ENCODE measurements around the gene SLC6A5. TPM values are rescaled to one million over a fixed set of nuclear protein-coding genes. Genes with fewer than 3 reads are reported as not detected.

SLC6A5 gene
- total RNA-seq, 6 experiments from 2014 or later: not detected

GRCh38 chr11:20610825-20611224 lies 11.4 kb downstream of the SLC6A5 start:
- Mint-ChIP-seq H3K9me3 (no peaks in the 10 kb centered on the region), H3K36me3 (ENCODE audit: low read depth) (no peaks in the 10 kb centered on the region), H3K27ac (no peak overlapping the region), H3K4me3 (no peak overlapping the region), H3K27me3 (ENCODE audit: insufficient read depth) (peaks cover 15% of the 10 kb centered on the region; the same call in 1 of the 2 replicates), H3K4me1 (ENCODE audit: low read depth) (peaks cover 12% of the 10 kb centered on the region)
- TF ChIP-seq, protein P1, sequence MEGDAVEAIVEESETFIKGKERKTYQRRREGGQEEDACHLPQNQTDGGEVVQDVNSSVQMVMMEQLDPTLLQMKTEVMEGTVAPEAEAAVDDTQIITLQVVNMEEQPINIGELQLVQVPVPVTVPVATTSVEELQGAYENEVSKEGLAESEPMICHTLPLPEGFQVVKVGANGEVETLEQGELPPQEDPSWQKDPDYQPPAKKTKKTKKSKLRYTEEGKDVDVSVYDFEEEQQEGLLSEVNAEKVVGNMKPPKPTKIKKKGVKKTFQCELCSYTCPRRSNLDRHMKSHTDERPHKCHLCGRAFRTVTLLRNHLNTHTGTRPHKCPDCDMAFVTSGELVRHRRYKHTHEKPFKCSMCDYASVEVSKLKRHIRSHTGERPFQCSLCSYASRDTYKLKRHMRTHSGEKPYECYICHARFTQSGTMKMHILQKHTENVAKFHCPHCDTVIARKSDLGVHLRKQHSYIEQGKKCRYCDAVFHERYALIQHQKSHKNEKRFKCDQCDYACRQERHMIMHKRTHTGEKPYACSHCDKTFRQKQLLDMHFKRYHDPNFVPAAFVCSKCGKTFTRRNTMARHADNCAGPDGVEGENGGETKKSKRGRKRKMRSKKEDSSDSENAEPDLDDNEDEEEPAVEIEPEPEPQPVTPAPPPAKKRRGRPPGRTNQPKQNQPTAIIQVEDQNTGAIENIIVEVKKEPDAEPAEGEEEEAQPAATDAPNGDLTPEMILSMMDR (IDR thresholded peaks at IDR 0.05): no peak
- DNase-seq: no peak

GRCh38 chr11:20611445-20611844 lies 12.0 kb downstream of the SLC6A5 start:
- Mint-ChIP-seq H3K36me3 (ENCODE audit: low read depth) (no peaks in the 10 kb centered on the region), H3K4me1 (ENCODE audit: low read depth) (peaks cover 12% of the 10 kb centered on the region), H3K4me3 (no peak overlapping the region), H3K27ac (no peak overlapping the region), H3K9me3 (no peaks in the 10 kb centered on the region), H3K27me3 (ENCODE audit: insufficient read depth) (peaks cover 10% of the 10 kb centered on the region; the same call in 1 of the 2 replicates)
- no peak for DNase-seq
- TF ChIP-seq, protein P1 (IDR thresholded peaks at IDR 0.05): no peak

DNA sequence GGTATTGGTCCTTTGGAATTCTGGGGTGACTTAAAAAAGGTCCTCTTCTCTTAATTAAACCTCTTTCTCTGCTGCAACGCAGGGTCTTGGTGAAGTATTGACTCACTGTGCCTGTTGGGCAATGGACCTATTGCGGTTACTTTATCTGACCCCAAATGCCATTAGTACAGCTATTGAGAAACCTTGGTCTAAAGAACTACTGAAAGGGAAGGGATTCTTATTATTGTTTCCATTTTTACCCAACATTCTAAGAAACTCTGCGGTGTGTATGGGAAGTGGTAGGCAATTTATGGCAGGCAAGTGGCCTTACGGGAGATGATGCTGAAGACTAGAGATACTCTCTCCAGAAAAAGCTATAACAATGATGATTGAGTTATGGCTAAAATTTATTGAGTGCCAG lies 12.5 kb downstream of the SLC6A5 start:
- TF ChIP-seq, protein P1 (IDR thresholded peaks at IDR 0.05): no peak
- no peak for DNase-seq
- no peak overlapping the region for H3K27ac Mint-ChIP-seq
- no peak overlapping the region for H3K4me3 Mint-ChIP-seq
- no peaks in the 10 kb centered on the region for H3K9me3 Mint-ChIP-seq
- peaks cover 12% of the 10 kb centered on the region for H3K4me1 Mint-ChIP-seq (ENCODE audit: low read depth)
- no peaks in the 10 kb centered on the region for H3K36me3 Mint-ChIP-seq (ENCODE audit: low read depth)
- H3K27me3 Mint-ChIP-seq (ENCODE audit: insufficient read depth): peaks cover 10% of the 10 kb centered on the region; the same call in 1 of the 2 replicates

DNA sequence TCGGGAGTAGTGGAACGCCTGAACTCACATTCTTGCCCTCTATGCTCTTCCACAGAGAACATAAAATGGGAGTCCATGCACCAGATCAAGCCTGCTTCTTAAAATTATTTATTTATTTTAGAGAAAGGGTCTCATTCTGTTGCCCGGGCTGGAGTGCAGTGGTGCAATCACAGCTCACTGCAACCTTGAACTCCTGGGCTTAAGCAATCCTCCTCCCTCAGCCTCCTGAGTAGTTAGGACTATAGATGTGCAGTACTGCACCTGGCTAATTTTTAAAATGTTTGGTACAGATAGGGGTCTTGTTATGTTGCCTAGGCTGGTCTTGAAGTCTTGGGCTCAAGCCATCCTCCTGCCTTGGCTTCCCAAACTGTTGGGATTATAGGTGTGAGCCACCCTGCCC lies 13.0 kb downstream of the SLC6A5 start:
- Mint-ChIP-seq H3K4me3 (no peak overlapping the region), H3K27ac (no peak overlapping the region), H3K9me3 (no peaks in the 10 kb centered on the region), H3K4me1 (ENCODE audit: low read depth) (peaks cover 12% of the 10 kb centered on the region), H3K27me3 (ENCODE audit: insufficient read depth) (peaks cover 8% of the 10 kb centered on the region; the same call in 1 of the 2 replicates), H3K36me3 (ENCODE audit: low read depth) (no peaks in the 10 kb centered on the region)
- DNase-seq: no peak
- TF ChIP-seq, protein P1 (IDR thresholded peaks at IDR 0.05): no peak

GRCh38 chr11:20616920-20617319 lies 17.5 kb downstream of the SLC6A5 start:
- Mint-ChIP-seq H3K27me3 (ENCODE audit: insufficient read depth) (peaks cover 4% of the 10 kb centered on the region; the same call in 1 of the 2 replicates), H3K4me1 (ENCODE audit: low read depth) (no peaks in the 10 kb centered on the region), H3K9me3 (no peaks in the 10 kb centered on the region), H3K36me3 (ENCODE audit: low read depth) (no peaks in the 10 kb centered on the region), H3K27ac (no peak overlapping the region), H3K4me3 (no peak overlapping the region)
- TF ChIP-seq, protein P1 (IDR thresholded peaks at IDR 0.05): no peak
- DNase-seq: no peak
